ENCODE results near the gene PSME3.

PSME3 gene

GRCh38 chr17:42818379-42818778 is 14.8 kb upstream of the PSME3 start:
- DNase-seq: no peak

- no peak for DNase-seq
These were observed 13.2 kb upstream of the PSME3 start for GRCh38 chr17:42819939-42820535.

DNA sequence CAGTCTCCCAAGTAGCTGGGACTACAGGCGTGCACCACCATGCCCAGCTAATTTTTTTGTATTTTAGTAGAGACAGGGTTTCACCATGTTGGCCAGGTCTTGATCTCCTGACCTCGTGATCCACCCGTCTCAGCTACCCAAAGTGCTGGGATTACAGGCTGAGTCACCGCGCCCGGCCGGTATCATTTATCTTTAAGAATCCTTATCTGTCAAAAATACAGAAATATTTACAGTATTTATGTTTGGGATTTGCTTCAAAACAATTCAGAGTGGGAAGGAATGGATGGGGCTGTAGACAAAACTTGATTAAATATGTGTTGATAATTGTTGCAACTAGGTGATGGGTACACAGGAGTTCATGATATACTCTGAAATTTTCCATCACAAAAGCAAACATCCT is 12.0 kb upstream of the PSME3 start:
- DNase-seq: no peak

DNA sequence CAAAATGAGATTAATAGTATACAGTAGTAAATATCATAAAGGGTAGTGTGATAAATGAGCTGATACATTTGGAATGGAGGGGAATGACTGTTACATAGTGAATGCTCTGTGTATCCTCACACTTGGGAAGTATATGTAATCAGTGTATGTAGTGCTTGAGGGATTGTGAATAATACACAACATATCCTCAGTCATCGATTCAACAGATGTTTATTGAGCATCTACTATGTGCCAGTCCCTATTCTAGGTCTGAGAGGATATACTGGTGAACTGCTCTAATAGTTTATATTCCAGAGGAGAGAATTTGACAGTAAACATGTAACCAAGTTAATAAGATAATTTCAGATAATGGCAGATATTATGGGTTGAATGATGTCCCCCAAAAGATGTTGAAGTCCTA is 5.7 kb upstream of the PSME3 start:
- no peak for DNase-seq

GRCh38 chr17:42830971-42831370 is 2.2 kb upstream of the PSME3 start:
- DNase-seq: no peak

DNA sequence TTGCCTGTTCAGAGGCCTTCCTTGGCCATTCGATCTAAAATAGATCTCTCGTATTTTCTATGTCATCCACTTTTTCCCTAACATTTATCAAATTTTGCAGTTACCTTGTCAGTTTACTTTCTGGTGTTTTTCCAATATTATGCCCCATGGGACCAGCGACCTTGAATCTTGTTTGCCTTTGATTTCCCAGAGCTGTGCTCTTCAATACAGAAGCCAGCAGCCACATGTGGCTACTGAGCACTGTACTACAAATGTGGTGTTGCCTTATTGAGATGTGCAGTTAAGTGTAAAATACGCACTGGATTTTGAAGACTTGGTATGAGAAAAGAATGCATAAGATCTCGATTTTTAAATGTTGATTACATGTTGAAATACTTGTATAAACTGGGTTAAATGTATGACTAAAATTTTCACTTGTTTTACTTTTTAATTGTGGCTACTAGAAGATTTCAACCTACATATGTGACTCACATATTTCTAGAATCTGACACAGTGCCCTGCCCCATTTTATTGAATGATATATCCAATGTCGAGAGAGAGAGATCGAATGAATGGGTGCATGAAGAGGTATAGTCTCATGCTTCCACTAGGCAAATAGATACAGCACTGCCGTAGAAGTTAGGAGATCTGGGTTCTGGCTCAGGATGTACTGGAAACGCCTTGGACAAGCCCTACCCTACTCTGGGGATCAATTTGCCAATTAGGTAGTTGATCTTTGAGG is 824 bp upstream of the PSME3 start:
- DNase-seq: no peak

DNA sequence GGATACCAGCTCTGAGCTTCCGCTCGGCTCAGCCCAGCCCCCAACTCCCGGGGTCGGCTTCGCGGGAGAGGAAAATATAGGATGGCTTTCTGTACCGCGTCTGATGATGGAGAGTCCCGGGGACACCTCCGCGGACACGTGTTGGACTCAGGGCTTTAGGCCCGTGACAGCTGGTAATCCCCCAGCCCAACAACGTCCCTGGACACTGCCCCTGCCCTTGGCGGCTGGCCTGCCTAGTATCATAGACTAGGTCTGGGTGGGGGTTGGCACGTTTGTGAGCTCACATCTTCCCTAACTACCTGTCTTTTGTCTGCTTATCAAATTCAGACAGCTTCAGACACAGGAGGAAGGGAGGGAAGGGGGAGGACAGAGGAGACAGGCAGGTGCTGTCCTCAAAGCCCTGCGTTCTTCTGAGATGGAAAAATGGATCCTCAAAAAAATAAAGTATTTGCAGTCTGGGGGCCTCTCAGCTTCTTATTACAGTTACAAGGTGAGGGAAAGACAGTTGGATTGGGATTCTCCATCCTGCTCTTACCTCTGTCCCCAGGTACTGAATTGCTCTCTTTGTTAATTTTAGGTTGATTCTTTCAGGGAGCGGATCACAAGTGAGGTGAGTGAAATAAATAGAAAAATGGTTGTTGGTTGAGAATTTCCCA is 698 bp downstream of the PSME3 start:
- no peak for DNase-seq

DNA sequence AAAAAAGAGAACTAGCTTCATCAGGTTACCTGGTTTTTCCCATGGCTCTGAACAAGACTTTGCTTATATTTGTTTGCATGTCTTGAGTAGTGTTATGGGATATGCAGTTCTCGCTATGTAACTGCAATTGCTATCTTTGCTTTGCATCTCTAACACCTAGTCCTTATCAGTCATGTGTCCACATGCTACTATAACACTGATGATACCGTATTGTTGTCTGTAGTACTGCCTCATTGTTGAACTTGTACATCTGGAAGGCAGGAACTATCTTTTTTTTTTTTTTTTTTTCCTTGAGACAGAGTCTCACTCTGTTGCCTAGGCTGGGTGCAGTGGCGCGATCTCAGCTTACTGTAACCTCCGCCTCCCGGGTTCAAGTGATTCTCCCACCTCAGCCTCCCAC is 2.5 kb downstream of the PSME3 start:
- no peak for DNase-seq

GRCh38 chr17:42841975-42842685 is 8.9 kb downstream of the PSME3 start:
- no peak for DNase-seq

DNA sequence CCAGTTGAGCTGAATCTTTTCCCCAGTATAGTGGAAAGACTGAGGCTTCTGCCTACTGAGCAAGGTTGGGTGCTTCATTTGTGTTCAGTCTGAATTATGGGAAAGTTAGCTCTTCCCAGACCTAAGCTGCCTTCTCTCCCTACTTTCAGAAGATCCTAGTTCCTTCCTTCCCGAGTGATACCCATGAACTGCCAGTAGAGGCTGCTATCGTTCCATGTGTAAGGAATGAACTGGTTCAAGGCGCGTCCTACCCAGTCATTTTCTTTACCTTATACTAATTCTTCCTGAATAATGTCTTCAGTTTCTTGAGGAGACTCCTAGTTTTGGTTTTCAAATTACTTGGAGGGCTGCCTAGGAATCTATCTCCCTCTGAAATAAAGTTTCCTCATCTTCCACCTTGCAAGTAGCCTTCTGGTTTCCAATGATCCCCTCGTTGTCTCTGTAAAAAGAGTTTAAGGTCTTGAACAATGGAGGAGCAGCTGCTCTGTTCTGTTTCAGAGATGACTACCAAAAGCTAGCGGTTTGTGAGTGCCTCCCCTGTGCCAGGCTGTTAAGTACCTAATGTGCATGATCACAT is 10.2 kb downstream of the PSME3 start:
- DNase-seq: no peak

- no peak for DNase-seq
These were observed 11.1 kb downstream of the PSME3 start, which contains the start of gene AOC2 for GRCh38 chr17:42844271-42844670. Gene AOC2, plus strand, starts transcription at chr17:42844580. Its CDS starts 47 bp downstream, at chr17:42844627.

GRCh38 chr17:42844761-42845555 is 11.8 kb downstream of the PSME3 start:
- DNase-seq: no peak

DNA sequence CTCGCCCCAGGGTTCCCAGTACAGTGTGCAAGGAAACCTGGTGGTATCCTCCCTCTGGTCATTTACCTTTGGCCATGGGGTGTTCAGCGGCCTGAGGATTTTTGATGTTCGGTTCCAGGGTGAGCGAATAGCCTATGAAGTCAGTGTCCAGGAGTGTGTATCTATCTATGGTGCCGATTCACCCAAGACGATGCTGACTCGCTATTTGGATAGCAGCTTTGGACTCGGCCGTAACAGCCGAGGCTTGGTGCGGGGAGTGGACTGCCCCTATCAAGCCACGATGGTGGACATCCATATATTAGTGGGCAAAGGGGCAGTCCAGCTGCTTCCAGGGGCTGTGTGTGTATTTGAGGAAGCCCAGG is 12.3 kb downstream of the PSME3 start:
- no peak for DNase-seq

DNA sequence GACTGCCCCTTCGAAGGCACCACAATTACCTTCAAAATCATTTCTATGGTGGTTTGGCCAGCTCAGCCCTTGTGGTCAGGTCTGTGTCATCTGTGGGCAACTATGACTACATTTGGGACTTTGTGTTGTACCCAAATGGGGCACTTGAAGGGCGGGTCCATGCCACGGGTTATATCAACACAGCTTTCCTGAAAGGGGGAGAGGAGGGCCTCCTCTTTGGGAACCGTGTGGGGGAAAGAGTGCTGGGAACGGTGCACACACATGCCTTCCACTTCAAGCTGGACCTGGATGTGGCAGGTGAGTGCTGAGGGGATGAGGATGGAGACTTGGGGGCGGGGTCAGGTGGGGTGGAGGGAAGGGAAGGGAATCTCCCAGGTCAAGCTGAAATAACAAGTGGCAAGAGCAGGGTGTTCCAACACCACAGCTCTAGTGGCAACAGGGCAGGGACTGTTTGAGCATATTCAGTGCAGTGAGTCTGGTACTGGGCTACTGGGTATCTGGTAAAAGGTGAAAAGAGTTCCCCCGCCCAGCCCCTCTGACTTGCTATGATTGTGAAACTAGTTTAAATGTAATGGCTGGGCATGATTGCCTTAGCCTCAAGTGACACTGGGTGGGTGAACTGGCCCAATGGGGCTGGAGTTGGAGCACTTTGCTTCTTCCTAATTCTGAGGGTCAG is 12.9 kb downstream of the PSME3 start:
- no peak for DNase-seq

DNA sequence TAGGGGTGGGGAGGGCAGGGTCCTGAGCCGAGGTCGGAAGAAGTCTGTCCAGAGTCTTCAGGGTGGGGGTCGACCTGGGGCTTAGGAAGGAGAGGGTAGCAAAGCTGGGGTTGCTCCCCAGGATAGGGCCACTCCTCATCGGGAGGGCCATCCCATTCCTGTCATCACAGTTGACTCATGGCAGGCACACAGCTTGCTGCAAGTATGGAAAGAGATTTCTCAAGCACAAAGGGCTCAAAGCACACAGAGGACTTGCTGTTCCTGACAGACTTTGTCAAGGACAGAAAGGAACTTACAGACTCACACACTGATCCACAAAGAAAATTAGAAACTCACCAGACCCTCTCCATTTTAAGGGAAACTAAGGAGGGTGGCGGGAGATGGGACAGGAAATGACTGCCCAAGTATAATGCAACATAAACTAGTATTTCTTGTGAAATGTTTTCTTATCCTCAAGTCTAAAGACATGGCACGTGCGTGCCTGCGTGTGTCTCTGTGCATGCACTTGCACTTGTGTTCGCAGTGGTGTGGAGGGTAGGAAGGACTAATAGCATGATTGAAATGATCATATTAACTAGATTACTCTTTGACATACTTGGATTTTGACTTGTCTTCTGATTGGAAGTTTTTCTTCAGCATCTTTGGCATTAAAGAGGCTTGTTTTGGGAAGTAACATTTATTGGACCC is 13.5 kb downstream of the PSME3 start:
- DNase-seq: no peak

DNA sequence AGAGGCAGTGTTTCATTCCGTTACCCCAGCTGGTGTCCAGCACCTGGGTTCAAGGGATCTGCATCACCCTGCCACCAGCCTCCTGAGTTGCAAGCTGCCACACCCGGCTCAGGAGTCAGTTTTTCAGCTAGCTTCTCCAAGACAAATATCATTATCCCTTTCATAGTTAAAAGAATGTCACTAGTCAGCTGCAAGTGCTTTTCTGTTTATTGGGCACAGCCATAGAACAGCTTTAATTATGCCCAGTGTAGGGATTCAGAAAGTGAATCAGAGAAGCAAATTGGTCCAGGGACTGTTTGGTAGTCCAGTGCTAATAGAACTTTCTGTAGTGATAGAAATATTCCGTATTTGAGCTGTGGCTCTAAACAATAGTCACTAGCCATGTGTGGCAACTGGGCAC is 14.9 kb downstream of the PSME3 start:
- DNase-seq: no peak

DNA sequence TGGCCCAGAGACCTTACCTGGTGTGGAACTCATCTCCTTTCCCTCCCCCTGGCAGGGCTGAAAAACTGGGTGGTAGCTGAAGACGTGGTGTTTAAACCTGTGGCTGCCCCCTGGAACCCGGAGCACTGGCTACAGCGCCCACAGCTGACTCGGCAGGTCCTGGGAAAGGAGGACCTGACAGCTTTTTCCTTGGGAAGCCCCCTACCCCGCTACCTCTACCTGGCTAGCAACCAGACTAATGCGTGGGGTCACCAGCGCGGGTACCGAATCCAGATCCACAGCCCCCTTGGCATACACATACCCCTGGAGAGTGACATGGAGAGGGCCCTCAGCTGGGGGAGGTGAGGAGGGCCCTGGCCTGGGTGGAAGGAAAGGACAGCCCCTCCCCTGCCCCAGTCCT is 15.8 kb downstream of the PSME3 start:
- no peak for DNase-seq

GRCh38 chr17:42849451-42850181 is 16.4 kb downstream of the PSME3 start:
- no peak for DNase-seq

- no peak for DNase-seq
These were observed 17.8 kb downstream of the PSME3 start, which contains the start of gene AOC3 for GRCh38 chr17:42850954-42851353. Gene AOC3, plus strand, starts transcription at chr17:42851199. Its CDS starts 145 bp downstream, at chr17:42851344.

All from cerebellar nuclear complex (tissue), 1 donor.